HL-60 (cell line): ENCODE data around the gene STK40.

Experiments used
- POLR2AphosphoS5 ChIP-seq: IDR thresholded peaks from 2 replicates; pipeline ENCODE4 v1.6.1; 2012; ENCODE audit warnings: low read depth
- SPI1 ChIP-seq: IDR thresholded peaks from 2 replicates; pipeline ENCODE4 v1.6.1; 2012; ENCODE audit warnings: low read depth, mild to moderate bottlenecking, borderline replicate concordance
- TF ChIP-seq, protein P1 (sequence below): IDR thresholded peaks from one replicate; pipeline ENCODE4 v1.5.1; 2011; ENCODE audit warnings: low read length, control low read depth, inconsistent platforms; ENCODE audit not compliant: insufficient read depth

DNA sequence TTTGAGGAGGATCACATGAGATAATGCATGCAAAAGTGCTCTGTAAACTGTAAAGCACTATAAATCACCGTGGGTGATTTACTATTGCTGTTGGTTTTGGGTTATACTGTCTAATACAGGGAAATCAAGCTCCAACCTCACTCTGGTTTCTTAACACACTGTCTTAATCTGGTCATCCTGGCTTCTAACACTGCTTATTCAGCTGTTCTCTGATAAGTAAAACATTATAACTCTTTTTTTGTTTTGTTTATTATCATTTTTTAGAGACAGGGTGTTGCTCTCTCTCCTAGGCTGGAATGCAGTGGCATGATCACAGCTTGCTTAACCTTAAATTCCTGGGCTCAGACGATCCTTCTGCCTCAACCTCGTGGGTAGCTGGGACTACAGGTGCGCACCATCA lies 33.8 kb upstream of the STK40 start:
- TF ChIP-seq, protein P1, sequence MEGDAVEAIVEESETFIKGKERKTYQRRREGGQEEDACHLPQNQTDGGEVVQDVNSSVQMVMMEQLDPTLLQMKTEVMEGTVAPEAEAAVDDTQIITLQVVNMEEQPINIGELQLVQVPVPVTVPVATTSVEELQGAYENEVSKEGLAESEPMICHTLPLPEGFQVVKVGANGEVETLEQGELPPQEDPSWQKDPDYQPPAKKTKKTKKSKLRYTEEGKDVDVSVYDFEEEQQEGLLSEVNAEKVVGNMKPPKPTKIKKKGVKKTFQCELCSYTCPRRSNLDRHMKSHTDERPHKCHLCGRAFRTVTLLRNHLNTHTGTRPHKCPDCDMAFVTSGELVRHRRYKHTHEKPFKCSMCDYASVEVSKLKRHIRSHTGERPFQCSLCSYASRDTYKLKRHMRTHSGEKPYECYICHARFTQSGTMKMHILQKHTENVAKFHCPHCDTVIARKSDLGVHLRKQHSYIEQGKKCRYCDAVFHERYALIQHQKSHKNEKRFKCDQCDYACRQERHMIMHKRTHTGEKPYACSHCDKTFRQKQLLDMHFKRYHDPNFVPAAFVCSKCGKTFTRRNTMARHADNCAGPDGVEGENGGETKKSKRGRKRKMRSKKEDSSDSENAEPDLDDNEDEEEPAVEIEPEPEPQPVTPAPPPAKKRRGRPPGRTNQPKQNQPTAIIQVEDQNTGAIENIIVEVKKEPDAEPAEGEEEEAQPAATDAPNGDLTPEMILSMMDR, result no peak
- TF ChIP-seq SPI1 (no peak), POLR2AphosphoS5 (no peak)
